Activated T-cell treated with anti-CD3 and anti-CD28 coated beads for 1 hour (primary cell): ENCODE measurements around the gene CDC25A.

Source experiments
- DNase-seq: peaks from one replicate; pipeline ENCODE4 v3.0.0-alpha.2; 2020; ENCODE audit warnings: low read depth

CDC25A gene

GRCh38 chr3:48194446-48195071, 6.3 kb upstream of the CDC25A start:
- DNase-seq = no peak

DNA sequence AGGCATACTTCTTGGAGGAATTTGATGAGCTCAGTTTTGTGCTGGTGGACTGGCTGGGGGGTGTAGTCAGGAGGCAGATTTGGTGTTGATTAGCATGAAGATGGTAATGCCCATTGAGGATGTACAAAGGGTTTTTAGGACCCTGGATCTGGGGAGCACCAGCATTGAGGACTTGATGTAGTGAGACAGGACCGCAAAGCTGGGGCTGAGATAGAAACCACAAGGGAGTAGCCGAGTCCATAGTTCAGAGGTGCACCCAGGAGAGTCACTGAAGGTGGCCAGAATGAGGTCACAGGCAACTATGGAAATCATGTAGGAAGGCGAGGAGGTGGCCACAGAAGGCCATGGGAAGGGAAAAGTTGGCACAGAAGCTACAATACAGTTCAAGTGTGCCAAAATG, 2.7 kb upstream of the CDC25A start:
- DNase-seq = no peak

- DNase-seq = no peak
Observed at GRCh38 chr3:48189321-48189720, 1.1 kb upstream of the CDC25A start.

DNA sequence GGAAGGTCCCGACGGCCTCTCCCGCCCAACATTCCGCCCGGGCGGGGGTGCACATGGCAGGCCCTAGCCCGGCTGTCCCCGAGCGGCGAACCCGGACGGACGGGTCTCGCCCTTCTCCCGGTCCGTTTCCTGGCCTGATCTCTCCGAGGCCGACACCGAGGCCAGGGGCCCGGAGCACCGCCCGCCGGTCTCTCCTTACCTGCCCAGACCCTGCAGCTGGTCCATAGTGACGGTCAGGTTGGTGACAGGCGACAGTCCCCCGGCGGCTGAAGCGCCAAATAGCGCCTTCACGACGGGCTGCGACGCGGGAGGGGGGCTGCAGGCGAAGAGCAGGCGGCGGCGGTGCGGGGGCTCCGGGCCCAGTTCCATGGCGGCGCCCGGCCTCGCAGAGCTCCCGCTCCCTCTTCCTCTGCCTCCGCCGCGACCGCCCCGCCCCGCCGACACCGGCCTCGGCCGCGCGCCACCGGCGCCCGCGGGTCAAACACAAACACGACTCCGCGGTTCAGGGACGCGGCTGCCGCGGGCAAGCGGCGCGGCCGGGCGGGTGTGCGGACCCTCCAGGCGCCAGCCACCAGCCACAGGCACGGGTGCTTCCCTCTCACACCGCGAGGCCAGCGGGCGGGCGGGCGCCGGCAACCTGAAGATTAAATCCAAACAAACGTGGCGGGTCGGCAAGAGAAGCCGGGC, 495 bp downstream of the CDC25A start:
- no peak for DNase-seq

- DNase-seq = no peak
Observed at GRCh38 chr3:48187301-48187578, 977 bp downstream of the CDC25A start.

- no peak for DNase-seq
Observed at GRCh38 chr3:48186631-48187300, 1.5 kb downstream of the CDC25A start.

DNA sequence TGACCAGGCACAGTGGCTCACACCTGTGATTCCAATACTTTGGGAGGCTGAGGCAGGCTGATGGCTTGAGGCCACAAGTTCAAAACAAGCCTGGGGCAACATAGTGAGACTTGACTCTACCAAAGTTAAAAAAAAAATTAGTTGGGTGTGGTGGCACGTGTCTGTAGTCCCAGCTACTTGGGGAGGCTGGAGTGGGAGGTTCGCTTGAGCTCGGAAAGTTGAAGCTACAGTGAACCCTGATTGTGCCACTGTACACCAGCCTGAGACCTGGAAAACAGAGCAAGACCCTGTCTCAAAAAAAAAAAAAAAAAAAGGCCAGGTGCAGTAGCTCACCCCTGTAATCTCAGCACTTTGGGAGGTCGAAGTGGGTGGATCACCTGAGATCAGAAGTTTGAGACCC, 3.1 kb downstream of the CDC25A start:
- DNase-seq = no peak

DNA sequence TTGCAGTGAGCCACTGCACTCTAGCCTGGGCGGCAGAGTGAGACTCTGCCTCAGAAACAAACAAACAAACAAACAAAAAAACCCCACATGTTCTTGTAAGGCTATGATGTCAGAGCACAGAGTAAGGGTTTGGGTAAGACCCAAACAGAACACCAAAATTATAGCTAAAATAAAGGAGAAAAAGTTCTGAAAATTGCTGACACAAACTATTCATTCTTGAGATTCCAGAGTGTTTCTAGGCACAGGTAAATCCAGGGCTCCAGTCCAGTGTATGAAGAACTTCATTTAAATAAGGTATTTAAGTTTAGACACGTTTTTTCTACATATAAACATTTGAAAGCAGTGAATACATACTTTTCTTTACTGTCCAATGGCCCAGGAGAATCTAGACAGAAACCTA, 3.9 kb downstream of the CDC25A start:
- DNase-seq = no peak

DNA sequence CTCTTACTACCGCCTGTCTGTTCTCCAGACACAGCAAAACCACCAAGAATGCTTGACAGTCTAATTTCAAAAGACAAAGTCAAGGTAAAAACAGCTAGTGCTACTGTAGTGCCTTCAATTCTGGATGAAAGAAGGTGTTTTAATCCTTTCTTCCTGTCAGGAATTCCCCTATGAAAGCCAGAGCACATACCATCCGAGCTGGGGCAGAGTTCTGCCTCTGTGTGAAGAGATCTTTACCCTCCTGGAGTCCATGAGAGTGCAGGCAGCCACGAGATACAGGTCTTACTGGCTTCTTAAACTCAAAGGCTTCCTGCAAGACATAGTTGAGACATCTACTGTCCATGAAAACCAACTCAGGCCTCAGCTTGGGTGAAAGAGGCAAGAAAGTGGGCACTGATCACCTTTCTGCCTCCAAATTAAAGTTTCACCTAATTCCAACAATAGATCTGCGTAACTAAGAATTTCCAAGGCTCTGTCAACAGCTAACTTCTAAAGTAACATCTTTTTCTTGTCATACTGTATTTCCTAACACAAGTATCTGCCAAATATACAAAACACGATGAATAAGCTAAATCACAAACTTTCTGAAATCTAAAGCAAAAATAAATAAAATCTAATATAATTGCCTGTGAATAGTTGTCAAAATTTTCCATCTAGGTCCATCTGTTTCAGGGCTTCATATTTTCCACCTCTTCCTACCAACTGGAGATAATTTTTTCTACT, 7.5 kb downstream of the CDC25A start:
- DNase-seq = no peak

DNA sequence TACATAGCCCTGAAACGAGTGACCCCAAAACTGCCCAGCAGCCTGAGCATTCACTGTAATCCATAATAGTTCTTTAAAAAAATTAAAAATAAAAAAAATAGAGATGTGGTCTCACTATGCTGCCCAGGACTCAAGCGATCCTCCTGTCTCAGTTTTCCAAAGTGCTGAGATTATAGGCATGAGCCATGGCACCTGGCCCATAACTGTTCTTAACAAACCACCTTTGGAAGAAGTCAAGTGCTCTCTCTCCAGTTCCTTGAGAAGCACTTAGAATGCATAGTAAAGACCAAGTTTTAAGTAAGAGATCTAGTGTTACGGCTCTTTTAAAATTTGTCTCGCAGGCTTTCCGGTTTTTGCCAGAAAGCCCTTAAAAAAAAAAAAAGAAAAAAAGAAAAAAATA, 8.2 kb downstream of the CDC25A start:
- DNase-seq = no peak

DNA sequence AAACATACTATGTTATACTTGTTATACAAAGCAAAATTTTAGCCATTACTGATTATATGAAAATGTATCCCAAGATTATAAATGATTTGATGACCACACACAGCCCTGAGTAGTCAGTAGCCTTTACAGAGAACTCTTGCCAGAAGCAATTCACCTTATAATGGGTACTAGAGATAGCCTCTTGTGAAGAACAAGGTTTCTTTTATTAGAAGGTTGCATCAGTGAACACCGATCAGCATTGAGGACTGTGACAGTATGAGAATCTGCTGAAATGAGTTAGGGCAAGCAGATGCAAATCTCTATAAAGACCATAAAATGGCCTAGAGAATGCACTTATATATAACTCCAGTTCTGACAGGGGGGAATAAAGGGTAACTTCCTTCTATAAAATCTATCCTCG, 10.1 kb downstream of the CDC25A start:
- DNase-seq = no peak

- peak; percentile 20 for DNase-seq
Observed at GRCh38 chr3:48157950-48158376, 30.3 kb downstream of the CDC25A start.

DNA sequence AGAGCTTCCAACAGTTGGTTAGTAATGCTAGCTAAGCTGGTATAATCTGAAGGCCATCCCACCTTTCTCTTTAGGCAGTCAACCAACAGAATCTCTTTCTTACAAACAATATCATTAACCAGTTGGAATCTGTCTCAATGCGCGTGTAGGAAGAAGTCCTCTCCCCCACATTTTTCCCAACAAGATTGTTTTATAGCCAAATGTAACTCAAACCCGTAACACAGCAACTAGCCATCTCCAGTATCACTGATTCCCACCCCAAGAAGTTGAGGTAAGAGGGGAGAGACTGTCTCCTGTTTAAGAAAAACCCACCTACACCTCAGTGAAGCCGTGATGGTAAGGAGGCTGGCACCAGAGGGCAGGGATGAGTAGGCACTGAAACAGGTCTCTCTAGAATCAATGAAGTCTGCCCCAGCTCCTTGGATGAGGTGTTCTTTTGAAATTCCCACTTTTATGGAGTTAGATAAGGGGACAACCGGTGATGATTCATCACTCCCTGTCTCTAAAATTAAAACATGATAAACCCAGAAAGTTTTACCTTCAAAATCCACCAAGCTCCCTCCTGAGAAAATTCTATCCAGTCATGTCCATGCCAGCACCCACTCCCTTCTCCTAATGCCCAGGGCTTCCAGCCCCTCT, 30.9 kb downstream of the CDC25A start:
- no peak for DNase-seq

DNA sequence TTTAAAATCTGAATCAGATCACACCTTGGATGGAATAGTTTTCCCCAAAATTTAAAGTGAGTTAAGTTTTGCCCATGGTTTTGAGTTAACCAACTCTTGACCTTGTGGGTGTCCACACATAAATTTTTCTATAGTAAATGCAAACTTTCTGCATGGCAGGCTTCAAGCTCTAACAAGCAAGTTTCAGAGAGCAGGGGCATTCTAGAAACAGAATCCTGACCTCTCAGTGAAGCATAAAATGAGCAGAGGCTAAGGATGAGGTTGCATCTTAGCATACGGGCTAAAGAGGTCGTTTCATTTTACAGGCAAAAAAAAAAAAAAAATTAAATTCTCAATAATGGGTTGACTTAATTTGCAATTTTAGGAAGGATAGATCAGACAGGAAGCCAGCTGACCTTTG, 32.1 kb downstream of the CDC25A start:
- no peak for DNase-seq

DNA sequence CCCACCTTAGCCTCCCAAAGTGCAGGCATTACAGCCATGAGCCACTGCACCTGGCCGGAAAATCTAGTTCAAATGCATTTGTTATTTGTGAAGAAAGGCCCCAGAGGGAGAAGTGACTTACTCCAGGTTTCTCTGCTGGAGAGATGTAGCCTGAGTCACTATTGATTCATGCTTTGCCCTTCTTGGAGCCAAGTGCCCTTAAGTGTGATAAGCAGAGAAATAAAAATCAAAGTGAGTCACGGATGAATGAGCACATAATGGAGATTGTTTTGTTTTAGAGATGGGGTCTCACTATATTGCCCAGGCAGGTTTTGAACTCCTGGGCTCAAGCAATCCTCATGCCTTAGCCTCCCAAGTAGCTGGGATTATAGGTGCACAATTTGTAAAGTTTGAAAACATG, 33.1 kb downstream of the CDC25A start:
- no peak for DNase-seq

DNA sequence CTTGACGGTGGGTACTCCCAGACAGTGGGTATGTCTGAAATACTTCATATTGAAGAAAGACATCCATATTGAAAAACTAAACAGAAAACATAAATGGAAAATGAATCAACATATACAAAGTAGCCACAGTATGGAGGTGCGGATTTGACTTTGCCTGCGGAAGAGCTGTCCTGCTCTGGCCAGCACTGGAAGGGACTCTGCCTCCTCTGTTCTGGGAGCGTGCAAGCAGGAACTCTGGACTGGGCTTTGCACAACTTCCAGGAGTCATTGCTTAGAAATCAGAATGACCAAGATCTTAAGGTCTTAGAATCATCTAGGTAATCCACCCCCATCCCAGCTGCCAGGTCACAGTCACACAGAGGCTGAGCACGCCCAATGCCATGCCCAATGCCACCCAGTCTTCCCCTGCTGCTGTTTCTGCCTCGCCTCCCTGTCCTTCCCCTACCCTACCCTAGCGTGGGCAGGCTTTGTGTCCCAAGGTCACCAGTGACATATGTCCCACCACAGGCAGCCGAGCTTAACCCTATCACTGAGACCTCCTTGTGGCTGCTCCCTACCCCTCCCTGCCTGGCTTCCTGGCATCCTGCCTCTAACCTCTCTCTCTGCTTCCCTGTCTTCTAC, 36.3 kb downstream of the CDC25A start:
- no peak for DNase-seq

GRCh38 chr3:48151058-48151806, 37.0 kb downstream of the CDC25A start:
- peak; percentile 29 for DNase-seq

GRCh38 chr3:48143992-48144391, 44.2 kb downstream of the CDC25A start:
- DNase-seq = no peak

DNA sequence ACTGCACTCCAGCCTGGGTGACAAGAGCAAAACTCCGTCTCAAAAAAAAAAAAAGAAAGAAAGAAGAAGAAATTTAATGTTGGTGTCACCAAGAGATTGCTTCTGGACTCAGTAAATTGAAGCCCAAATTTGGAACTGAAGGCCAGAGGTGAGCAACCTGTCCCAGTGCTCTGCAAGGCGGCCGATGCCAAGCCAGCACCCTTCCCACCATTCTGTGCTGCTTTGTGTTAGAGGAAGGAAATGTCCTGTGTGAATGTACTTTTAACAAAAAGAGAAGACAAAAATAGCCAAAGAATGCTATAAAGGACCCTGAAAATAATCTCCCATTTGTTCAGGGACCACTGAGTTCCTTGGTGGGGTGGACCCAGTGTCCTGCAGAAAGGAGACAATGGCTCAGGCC, 44.6 kb downstream of the CDC25A start:
- no peak for DNase-seq

GRCh38 chr3:48142316-48142870, 45.8 kb downstream of the CDC25A start:
- no peak for DNase-seq

DNA sequence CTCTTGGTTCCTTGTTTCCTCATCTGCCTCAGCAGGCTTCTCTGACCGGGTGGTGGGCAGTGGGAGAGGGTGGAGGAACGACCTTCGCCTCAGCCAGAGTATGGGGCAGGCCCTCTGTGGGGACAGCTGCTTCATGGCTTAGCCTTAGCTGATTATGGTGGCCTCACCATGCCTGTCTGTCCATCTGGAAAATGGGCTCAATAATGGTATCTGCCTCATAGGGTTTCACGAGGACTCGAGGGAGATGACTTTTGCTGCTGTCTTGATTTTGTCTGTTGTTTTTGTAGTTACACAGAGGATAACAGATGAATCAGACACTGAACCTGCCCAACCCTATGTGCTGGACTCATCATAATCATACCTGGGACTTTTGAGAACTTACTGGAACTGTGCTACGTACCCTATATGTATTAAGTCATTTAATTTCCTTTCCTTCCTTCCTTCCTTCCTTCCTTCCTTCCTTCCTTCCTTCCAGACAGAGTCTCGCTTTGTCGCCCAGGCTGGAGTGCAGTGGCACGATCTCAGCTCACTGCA, 46.5 kb downstream of the CDC25A start:
- DNase-seq = no peak
